ENCODE data around the gene TTLL8.

DNA sequence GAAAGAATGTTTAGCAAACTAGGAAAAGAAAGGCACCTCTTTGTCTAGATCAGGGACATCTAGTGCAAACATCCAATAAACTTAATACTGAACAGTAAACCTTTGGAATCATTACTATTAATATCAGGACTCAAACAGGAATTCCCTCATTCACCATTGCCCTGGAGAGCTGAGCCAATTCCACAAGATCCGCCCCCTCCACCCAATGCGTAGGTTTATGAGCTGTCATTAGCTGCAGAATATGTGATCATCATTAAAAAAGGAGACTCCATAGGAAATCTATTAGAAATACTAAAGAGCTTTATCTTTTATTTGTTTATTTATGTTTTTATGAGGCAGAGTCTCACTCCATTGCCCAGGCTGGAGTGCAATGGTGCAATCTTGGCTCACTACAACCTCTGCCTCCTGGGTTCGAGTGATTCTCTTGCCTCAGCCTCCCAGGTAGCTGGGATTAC, 51.0 kb downstream of the TTLL8 start:
- TF ChIP-seq SP1 (IDR thresholded peaks at IDR 0.05) (no peak), GABPA (IDR thresholded peaks at IDR 0.05 in 1 of 2, conservative IDR thresholded peaks at IDR 0.05 in 1 of 2) (no peak), YY1 (IDR thresholded peaks at IDR 0.05) (no peak), JUND (IDR thresholded peaks at IDR 0.05) (no peak), EGR1 (IDR thresholded peaks at IDR 0.05; ENCODE audit: low read depth in 2 of 2) (no peak), RXRA (IDR thresholded peaks at IDR 0.05) (no peak), FOXA1 (IDR thresholded peaks at IDR 0.05) (no peak), HNF4A (conservative IDR thresholded peaks at IDR 0.05) (no peak), TAF1 (conservative IDR thresholded peaks at IDR 0.05) (no peak)
- TF ChIP-seq, protein P1, sequence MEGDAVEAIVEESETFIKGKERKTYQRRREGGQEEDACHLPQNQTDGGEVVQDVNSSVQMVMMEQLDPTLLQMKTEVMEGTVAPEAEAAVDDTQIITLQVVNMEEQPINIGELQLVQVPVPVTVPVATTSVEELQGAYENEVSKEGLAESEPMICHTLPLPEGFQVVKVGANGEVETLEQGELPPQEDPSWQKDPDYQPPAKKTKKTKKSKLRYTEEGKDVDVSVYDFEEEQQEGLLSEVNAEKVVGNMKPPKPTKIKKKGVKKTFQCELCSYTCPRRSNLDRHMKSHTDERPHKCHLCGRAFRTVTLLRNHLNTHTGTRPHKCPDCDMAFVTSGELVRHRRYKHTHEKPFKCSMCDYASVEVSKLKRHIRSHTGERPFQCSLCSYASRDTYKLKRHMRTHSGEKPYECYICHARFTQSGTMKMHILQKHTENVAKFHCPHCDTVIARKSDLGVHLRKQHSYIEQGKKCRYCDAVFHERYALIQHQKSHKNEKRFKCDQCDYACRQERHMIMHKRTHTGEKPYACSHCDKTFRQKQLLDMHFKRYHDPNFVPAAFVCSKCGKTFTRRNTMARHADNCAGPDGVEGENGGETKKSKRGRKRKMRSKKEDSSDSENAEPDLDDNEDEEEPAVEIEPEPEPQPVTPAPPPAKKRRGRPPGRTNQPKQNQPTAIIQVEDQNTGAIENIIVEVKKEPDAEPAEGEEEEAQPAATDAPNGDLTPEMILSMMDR (IDR thresholded peaks at IDR 0.05; ENCODE audit: low read depth, low read length, missing input control) = no peak
- TF ChIP-seq, protein P2, sequence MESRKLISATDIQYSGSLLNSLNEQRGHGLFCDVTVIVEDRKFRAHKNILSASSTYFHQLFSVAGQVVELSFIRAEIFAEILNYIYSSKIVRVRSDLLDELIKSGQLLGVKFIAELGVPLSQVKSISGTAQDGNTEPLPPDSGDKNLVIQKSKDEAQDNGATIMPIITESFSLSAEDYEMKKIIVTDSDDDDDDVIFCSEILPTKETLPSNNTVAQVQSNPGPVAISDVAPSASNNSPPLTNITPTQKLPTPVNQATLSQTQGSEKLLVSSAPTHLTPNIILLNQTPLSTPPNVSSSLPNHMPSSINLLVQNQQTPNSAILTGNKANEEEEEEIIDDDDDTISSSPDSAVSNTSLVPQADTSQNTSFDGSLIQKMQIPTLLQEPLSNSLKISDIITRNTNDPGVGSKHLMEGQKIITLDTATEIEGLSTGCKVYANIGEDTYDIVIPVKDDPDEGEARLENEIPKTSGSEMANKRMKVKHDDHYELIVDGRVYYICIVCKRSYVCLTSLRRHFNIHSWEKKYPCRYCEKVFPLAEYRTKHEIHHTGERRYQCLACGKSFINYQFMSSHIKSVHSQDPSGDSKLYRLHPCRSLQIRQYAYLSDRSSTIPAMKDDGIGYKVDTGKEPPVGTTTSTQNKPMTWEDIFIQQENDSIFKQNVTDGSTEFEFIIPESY (IDR thresholded peaks at IDR 0.05) = no peak
- TF ChIP-seq, protein P3, sequence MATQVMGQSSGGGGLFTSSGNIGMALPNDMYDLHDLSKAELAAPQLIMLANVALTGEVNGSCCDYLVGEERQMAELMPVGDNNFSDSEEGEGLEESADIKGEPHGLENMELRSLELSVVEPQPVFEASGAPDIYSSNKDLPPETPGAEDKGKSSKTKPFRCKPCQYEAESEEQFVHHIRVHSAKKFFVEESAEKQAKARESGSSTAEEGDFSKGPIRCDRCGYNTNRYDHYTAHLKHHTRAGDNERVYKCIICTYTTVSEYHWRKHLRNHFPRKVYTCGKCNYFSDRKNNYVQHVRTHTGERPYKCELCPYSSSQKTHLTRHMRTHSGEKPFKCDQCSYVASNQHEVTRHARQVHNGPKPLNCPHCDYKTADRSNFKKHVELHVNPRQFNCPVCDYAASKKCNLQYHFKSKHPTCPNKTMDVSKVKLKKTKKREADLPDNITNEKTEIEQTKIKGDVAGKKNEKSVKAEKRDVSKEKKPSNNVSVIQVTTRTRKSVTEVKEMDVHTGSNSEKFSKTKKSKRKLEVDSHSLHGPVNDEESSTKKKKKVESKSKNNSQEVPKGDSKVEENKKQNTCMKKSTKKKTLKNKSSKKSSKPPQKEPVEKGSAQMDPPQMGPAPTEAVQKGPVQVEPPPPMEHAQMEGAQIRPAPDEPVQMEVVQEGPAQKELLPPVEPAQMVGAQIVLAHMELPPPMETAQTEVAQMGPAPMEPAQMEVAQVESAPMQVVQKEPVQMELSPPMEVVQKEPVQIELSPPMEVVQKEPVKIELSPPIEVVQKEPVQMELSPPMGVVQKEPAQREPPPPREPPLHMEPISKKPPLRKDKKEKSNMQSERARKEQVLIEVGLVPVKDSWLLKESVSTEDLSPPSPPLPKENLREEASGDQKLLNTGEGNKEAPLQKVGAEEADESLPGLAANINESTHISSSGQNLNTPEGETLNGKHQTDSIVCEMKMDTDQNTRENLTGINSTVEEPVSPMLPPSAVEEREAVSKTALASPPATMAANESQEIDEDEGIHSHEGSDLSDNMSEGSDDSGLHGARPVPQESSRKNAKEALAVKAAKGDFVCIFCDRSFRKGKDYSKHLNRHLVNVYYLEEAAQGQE (IDR thresholded peaks at IDR 0.05) = no peak
- TF ChIP-seq, protein P4, sequence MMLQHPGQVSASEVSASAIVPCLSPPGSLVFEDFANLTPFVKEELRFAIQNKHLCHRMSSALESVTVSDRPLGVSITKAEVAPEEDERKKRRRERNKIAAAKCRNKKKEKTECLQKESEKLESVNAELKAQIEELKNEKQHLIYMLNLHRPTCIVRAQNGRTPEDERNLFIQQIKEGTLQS (IDR thresholded peaks at IDR 0.05) = no peak
- TF ChIP-seq, protein P5, sequence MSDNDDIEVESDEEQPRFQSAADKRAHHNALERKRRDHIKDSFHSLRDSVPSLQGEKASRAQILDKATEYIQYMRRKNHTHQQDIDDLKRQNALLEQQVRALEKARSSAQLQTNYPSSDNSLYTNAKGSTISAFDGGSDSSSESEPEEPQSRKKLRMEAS (IDR thresholded peaks at IDR 0.05) = no peak
